Urinary bladder (tissue), 4 donors: ENCODE measurements around the gene L3MBTL4. TPM values are rescaled to one million over a fixed set of nuclear protein-coding genes. Genes with fewer than 3 reads are reported as not detected.
"Not testable (repeated sequence)": the region's sequence is repeated elsewhere in the genome, so short reads cannot be mapped to it uniquely, and the experiment has no call there.

ENCODE experiments used
- DNase-seq: peaks from one replicate; pipeline ENCODE4 v3.0.0-alpha.2; 2015; ENCODE audit errors: extremely low spot score
- H3K27ac ChIP-seq: one replicate; pipeline ENCODE4 v1.5.1; 2013; ENCODE audit warnings: low read depth, mild to moderate bottlenecking, moderate library complexity
- H3K36me3 ChIP-seq: one replicate; pipeline ENCODE4 v1.6.1; 2013; ENCODE audit warnings: mild to moderate bottlenecking, moderate library complexity; ENCODE audit not compliant: insufficient read depth
- H3K4me1 ChIP-seq: one replicate; pipeline ENCODE4 v1.6.1; 2013; ENCODE audit warnings: mild to moderate bottlenecking, moderate library complexity; ENCODE audit not compliant: insufficient read depth
- H3K4me3 ChIP-seq: one replicate; pipeline ENCODE4 v1.5.1; 2013; ENCODE audit warnings: low read depth, low read length
- WGBS: extraction: QIAGEN DNeasy Blood & Tissue Kit; methylation state at CpG from one replicate; pipeline ENCODE4 v1.1.7; 2013; 5-methylcytosine and 5-hydroxymethylcytosine counted together
- polyA plus RNA-seq: library from polyadenylated mRNA; stranded (reverse); fragments of 200-250 nt; gene quantifications from one replicate; pipeline ENCODE4 v1.2.3, GENCODE V29; 2013
- total RNA-seq: library from RNA; depleted of rRNA; stranded (reverse); fragments of >200 nt; gene quantifications from one replicate; pipeline ENCODE4 v1.2.3, GENCODE V29; 2014
- donor health status: healthy with polysubstance abuse.
- donor health status: healthy.

L3MBTL4 gene
- total and polyA plus RNA-seq, 2 donors, result 0.98 to 6.7 TPM

GRCh38 chr18:6259324-6259723 is 155.4 kb downstream of the L3MBTL4 start:
- DNase-seq, H3K27ac ChIP-seq, H3K4me3 ChIP-seq, H3K4me1 ChIP-seq, H3K36me3 ChIP-seq: not testable (repeated sequence)
- 84% methylated on average over 1 of the region's 1 CpG for WGBS

GRCh38 chr18:6257950-6258349 is 156.8 kb downstream of the L3MBTL4 start:
- H3K27ac ChIP-seq, result no peak overlapping the region
- 90% methylated on average over 3 of the region's 3 CpGs for WGBS
- no peaks in the 10 kb centered on the region for H3K4me1 ChIP-seq
- no peak for DNase-seq
- H3K4me3 ChIP-seq, result no peak overlapping the region
- H3K36me3 ChIP-seq, result no peaks in the 10 kb centered on the region

- WGBS, result 62% methylated on average over 10 of the region's 10 CpGs
- Histone ChIP-seq H3K36me3 (no peaks in the 10 kb centered on the region), H3K27ac (no peak overlapping the region), H3K4me3 (no peak overlapping the region), H3K4me1 (no peaks in the 10 kb centered on the region)
- DNase-seq, result no peak
These were observed 158.2 kb downstream of the L3MBTL4 start for GRCh38 chr18:6256521-6256920.

GRCh38 chr18:6255886-6256285 is 158.8 kb downstream of the L3MBTL4 start:
- Histone ChIP-seq H3K27ac (no peak overlapping the region), H3K4me1 (no peaks in the 10 kb centered on the region), H3K4me3 (no peak overlapping the region), H3K36me3 (no peaks in the 10 kb centered on the region)
- no peak for DNase-seq
- WGBS, result 76% methylated on average over 1 of the region's 1 CpG

- no peak for DNase-seq
- no peaks in the 10 kb centered on the region for H3K4me1 ChIP-seq
- H3K27ac ChIP-seq, result no peak overlapping the region
- WGBS, result 41% methylated on average over 4 of the region's 4 CpGs
- no peak overlapping the region for H3K4me3 ChIP-seq
- no peaks in the 10 kb centered on the region for H3K36me3 ChIP-seq
These were observed 159.5 kb downstream of the L3MBTL4 start for GRCh38 chr18:6255116-6255705.

- no peak for DNase-seq
- Histone ChIP-seq H3K27ac (no peak overlapping the region), H3K4me1 (no peaks in the 10 kb centered on the region), H3K36me3 (no peaks in the 10 kb centered on the region), H3K4me3 (no peak overlapping the region)
These were observed 160.3 kb downstream of the L3MBTL4 start for GRCh38 chr18:6254456-6254855.

- H3K4me3 ChIP-seq, result no peak overlapping the region
- H3K36me3 ChIP-seq, result no peaks in the 10 kb centered on the region
- no peak overlapping the region for H3K27ac ChIP-seq
- over 99% methylated on average over 4 of the region's 4 CpGs for WGBS
- DNase-seq, result no peak
- no peaks in the 10 kb centered on the region for H3K4me1 ChIP-seq
These were observed 163.6 kb downstream of the L3MBTL4 start for GRCh38 chr18:6251084-6251483.

GRCh38 chr18:6249788-6250187 is 164.9 kb downstream of the L3MBTL4 start:
- no peak overlapping the region for H3K27ac ChIP-seq
- no peaks in the 10 kb centered on the region for H3K4me1 ChIP-seq
- no peak overlapping the region for H3K4me3 ChIP-seq
- 69% methylated on average over 4 of the region's 4 CpGs for WGBS
- no peaks in the 10 kb centered on the region for H3K36me3 ChIP-seq
- no peak for DNase-seq

GRCh38 chr18:6249170-6249569 is 165.5 kb downstream of the L3MBTL4 start:
- no peak for DNase-seq

GRCh38 chr18:6248017-6248416 is 166.7 kb downstream of the L3MBTL4 start:
- no peak overlapping the region for H3K4me3 ChIP-seq
- no peaks in the 10 kb centered on the region for H3K36me3 ChIP-seq
- 90% methylated on average over 2 of the region's 2 CpGs for WGBS
- H3K27ac ChIP-seq, result no peak overlapping the region
- no peak for DNase-seq
- H3K4me1 ChIP-seq, result no peaks in the 10 kb centered on the region

More at GRCh38 chr18:6249170-6249569, 165.5 kb downstream of the L3MBTL4 start:
- Histone ChIP-seq H3K4me1 (no peaks in the 10 kb centered on the region), H3K4me3 (no peak overlapping the region), H3K27ac (no peak overlapping the region), H3K36me3 (no peaks in the 10 kb centered on the region)
- 76% methylated on average over 2 of the region's 2 CpGs for WGBS

GRCh38 chr18:6242004-6242403 is 172.7 kb downstream of the L3MBTL4 start:
- H3K36me3 ChIP-seq, result no peaks in the 10 kb centered on the region
- H3K4me1 ChIP-seq, result no peaks in the 10 kb centered on the region
- DNase-seq, result no peak
- H3K4me3 ChIP-seq, result no peak overlapping the region
- H3K27ac ChIP-seq, result no peak overlapping the region
- WGBS, result 90% methylated on average over 11 of the region's 11 CpGs

GRCh38 chr18:6239716-6240115 is 175.0 kb downstream of the L3MBTL4 start:
- no peak overlapping the region for H3K4me3 ChIP-seq
- no peaks in the 10 kb centered on the region for H3K36me3 ChIP-seq
- WGBS, result 86% methylated on average over 6 of the region's 6 CpGs
- H3K4me1 ChIP-seq, result no peaks in the 10 kb centered on the region
- H3K27ac ChIP-seq, result no peak overlapping the region
- DNase-seq, result no peak

- DNase-seq, result no peak
- Histone ChIP-seq H3K4me1 (no peaks in the 10 kb centered on the region), H3K36me3 (no peaks in the 10 kb centered on the region), H3K27ac (no peak overlapping the region), H3K4me3 (no peak overlapping the region)
- 81% methylated on average over 2 of the region's 2 CpGs for WGBS
These were observed 178.5 kb downstream of the L3MBTL4 start for GRCh38 chr18:6236258-6236657.

GRCh38 chr18:6222271-6222670 is 192.4 kb downstream of the L3MBTL4 start:
- Histone ChIP-seq H3K4me1 (no peaks in the 10 kb centered on the region), H3K36me3 (no peaks in the 10 kb centered on the region), H3K27ac (no peak overlapping the region), H3K4me3 (no peak overlapping the region)
- DNase-seq, result no peak
- WGBS, result 71% methylated on average over 4 of the region's 4 CpGs

GRCh38 chr18:6221602-6222014 is 193.1 kb downstream of the L3MBTL4 start:
- no peak for DNase-seq
- Histone ChIP-seq H3K36me3 (no peaks in the 10 kb centered on the region), H3K4me3 (no peak overlapping the region), H3K27ac (no peak overlapping the region), H3K4me1 (no peaks in the 10 kb centered on the region)
- WGBS, result 83% methylated on average over 2 of the region's 2 CpGs
